Upper lobe of left lung (tissue), 4 donors: Measurements from ENCODE around the gene CPNE7.

ENCODE experiments used
- POLR2A ChIP-seq, 4 donors: fragments of 450-650 bp; IDR thresholded peaks; one replicate each; pipeline ENCODE4 v1.5.1; 2016 to 2017; ENCODE audit warnings: antibody characterized with exemption in 4 of 4, mild to moderate bottlenecking in 2 of 4
- TF ChIP-seq, protein P1 (sequence below), 6 experiments: fragments of 450-650 bp in 4 of 6; fragments of 200-600 bp in 2 of 6; sonication (generic) in 2 of 6; IDR thresholded peaks; one replicate each; pipeline ENCODE4 v1.5.1; 2016 to 2019; ENCODE audit warnings: antibody characterized with exemption in 6 of 6

DNA sequence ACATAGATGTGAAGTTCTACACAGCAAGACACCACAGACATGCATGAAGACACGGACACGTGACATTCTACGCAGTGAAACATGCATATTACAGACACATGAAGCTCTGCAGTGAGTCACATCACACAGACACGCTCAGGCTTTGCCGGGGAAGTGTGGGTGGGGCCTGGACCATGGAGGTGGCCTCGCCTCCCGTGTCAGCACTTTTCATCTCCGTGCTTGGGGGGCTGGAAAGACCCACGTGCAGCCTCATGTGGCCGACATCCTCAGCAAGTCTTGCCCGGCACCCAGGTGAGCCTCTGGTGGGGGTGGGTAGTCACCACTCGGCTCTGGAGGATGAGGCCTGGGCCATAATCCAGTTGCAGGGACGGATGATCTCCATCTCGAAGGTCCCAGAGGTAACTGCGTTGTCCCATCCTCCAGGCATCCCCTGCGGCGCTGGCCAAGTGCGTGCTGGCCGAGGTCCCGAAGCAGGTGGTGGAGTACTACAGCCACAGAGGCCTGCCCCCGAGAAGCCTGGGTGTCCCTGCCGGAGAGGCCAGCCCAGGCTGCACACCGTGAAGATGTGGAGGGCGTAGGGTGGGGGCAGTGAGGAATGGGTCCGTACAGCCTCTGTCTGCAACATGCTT, 20.6 kb downstream of the CPNE7 start:
- no peak for TF ChIP-seq POLR2A (IDR thresholded peaks at IDR 0.05)
- TF ChIP-seq, protein P1, sequence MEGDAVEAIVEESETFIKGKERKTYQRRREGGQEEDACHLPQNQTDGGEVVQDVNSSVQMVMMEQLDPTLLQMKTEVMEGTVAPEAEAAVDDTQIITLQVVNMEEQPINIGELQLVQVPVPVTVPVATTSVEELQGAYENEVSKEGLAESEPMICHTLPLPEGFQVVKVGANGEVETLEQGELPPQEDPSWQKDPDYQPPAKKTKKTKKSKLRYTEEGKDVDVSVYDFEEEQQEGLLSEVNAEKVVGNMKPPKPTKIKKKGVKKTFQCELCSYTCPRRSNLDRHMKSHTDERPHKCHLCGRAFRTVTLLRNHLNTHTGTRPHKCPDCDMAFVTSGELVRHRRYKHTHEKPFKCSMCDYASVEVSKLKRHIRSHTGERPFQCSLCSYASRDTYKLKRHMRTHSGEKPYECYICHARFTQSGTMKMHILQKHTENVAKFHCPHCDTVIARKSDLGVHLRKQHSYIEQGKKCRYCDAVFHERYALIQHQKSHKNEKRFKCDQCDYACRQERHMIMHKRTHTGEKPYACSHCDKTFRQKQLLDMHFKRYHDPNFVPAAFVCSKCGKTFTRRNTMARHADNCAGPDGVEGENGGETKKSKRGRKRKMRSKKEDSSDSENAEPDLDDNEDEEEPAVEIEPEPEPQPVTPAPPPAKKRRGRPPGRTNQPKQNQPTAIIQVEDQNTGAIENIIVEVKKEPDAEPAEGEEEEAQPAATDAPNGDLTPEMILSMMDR (IDR thresholded peaks at IDR 0.05): no peak
